Ovary (tissue), 9 donors: ENCODE data around the gene MAFG. TPM values are rescaled to one million over a fixed set of nuclear protein-coding genes. Genes with fewer than 3 reads are reported as not detected.

Experiments
- DNase-seq, 5 donors: peaks; one replicate each; pipeline ENCODE4 v3.0.0-alpha.2; 2019 to 2020
- H3K27ac ChIP-seq, 2 donors: fragments of 200-600 bp; one replicate each; pipeline versions ENCODE4 v1.5.1 to v1.8.0; 2019 to 2022
- H3K27me3 ChIP-seq: fragments of 200-600 bp; one replicate; pipeline ENCODE4 v1.8.0; 2022
- H3K36me3 ChIP-seq: fragments of 200-600 bp; sonication (generic); one replicate; pipeline ENCODE4 v1.5.1; 2019
- H3K4me1 ChIP-seq: one replicate; pipeline ENCODE4 v1.8.1; 2013; ENCODE audit warnings: mild to moderate bottlenecking, moderate library complexity; ENCODE audit not compliant: insufficient read depth
- H3K4me3 ChIP-seq: fragments of 200-600 bp; sonication (generic); one replicate; pipeline ENCODE4 v1.5.1; 2017
- H3K9me3 ChIP-seq, 2 donors: fragments of 200-600 bp in 1 of 2; sonication (generic) in 1 of 2; one replicate each; pipeline versions ENCODE4 v1.5.1 to v1.8.1; 2013 to 2019; ENCODE audit warnings: mild to moderate bottlenecking in 1 of 2, moderate library complexity in 1 of 2
- EP300 ChIP-seq: sonication (generic); formaldehyde crosslinking; IDR thresholded peaks from one replicate; pipeline ENCODE4 v1.6.1; 2017; ENCODE audit warnings: antibody characterized with exemption
- POLR2A ChIP-seq: fragments of 450-650 bp; IDR thresholded peaks from one replicate; pipeline ENCODE4 v1.6.1; 2017; ENCODE audit warnings: antibody characterized with exemption, mild to moderate bottlenecking, moderate library complexity
- WGBS, 3 donors: extraction: QIAGEN DNeasy Blood & Tissue Kit in 1 of 3; methylation state at CpG; one replicate each; pipeline versions ENCODE4 v1.1.5 to v1.1.7; 2013 to 2017; 5-methylcytosine and 5-hydroxymethylcytosine counted together
- intact Hi-C, 4 donors: fragments of 100-400 bp; cut with DNase I; formaldehyde crosslinking; loops; one replicate each; pipeline versions ENCODE4 v1.11.0 to v1.15.1; 2022 to 2023
- polyA plus RNA-seq, 2 donors: library from polyadenylated mRNA; stranded (reverse); fragments of 200-250 nt in 1 of 2; fragments of 350-450 nt in 1 of 2; fragmentation: Illumina TruSeq in 1 of 2; extraction: RNeasy Lipid Tissue Mini Kit (QIAGEN cat#74804) in 1 of 2; gene quantifications; one replicate each; pipeline ENCODE4 v1.2.3, GENCODE V29; 2013 to 2014
- total RNA-seq, 7 donors: library from RNA; depleted of rRNA in 2 of 7; stranded (reverse); fragments of >200 nt in 2 of 7; fragmentation: NEBNext Ultra II Directional in 3 of 7; extraction: Animal tissue kit (Norgen Biotek cat#: 25700) in 3 of 7; gene quantifications; one replicate each; pipeline versions ENCODE4 v1.1.0 to v1.2.4, GENCODE V29; 2016 to 2023
- TF ChIP-seq, protein P1 (sequence below), 3 donors: fragments of 450-650 bp in 2 of 3; fragments of 200-600 bp in 1 of 3; IDR thresholded peaks; one replicate each; pipeline versions ENCODE4 v1.5.1 to v1.8.0; 2016 to 2022; ENCODE audit warnings: antibody characterized with exemption in 3 of 3, mild to moderate bottlenecking in 1 of 3
- donor health status: DM: no; HTN: no; CAD: no; lungs with moderate emphysema.
- donor health status: DM: no; HTN: no; CAD: no.
- donor health status: Bipolar disorder and iron deficiency.
- donor health status: DM: yes; HTN: yes; CAD: no.
- donor health status: DM: no; HTN: no; CAD: no.
- donor health status: DM: yes; HTN: yes; CAD: no.

The MAFG gene
- total and polyA plus RNA-seq, 9 donors: 9.5 to 21.1 (median 13.9) TPM

DNA sequence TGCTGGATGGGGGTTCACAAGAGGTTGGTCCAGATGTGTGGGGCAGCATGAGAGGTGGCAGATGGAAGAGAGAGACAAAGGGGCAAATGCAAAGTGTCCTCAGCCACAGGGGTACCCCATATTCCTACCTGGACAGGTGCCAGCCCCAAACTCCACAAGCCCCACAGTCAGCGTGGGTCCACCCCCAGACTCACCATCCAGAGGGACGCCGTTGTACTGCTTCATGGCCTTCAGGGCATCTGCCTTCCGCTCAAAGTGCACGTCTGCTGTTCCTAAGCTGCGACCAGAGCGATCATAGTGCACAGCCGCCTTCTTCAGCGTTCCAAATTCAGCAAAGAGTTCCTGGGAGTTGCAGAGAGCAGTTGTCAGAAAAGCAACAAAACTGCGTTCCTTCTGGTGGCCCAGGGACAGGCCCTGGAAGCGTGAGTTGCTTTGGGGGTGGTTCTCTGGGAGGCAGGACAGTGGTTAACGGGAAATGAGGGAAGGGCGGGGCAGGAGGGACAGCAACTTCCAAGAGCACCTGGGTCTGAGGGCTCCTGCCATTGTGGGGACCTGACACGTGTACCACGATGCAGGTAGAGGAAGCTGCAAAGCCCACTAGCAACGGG is 38.4 kb downstream of the MAFG start:
- no peak overlapping the region for H3K27ac ChIP-seq
- WGBS, 3 donors: 84 to 90% (median 86%) methylated on average over 16 of the region's 16 CpGs
- DNase-seq: no peak
- no peaks in the 10 kb centered on the region for H3K9me3 ChIP-seq
- intact Hi-C loops: no loop called here
- peaks cover 11% of the 10 kb centered on the region for H3K4me1 ChIP-seq
- no peaks in the 10 kb centered on the region for H3K27me3 ChIP-seq
- no peak overlapping the region for H3K4me3 ChIP-seq
- TF ChIP-seq POLR2A: no peak
- no peaks in the 10 kb centered on the region for H3K36me3 ChIP-seq

DNA sequence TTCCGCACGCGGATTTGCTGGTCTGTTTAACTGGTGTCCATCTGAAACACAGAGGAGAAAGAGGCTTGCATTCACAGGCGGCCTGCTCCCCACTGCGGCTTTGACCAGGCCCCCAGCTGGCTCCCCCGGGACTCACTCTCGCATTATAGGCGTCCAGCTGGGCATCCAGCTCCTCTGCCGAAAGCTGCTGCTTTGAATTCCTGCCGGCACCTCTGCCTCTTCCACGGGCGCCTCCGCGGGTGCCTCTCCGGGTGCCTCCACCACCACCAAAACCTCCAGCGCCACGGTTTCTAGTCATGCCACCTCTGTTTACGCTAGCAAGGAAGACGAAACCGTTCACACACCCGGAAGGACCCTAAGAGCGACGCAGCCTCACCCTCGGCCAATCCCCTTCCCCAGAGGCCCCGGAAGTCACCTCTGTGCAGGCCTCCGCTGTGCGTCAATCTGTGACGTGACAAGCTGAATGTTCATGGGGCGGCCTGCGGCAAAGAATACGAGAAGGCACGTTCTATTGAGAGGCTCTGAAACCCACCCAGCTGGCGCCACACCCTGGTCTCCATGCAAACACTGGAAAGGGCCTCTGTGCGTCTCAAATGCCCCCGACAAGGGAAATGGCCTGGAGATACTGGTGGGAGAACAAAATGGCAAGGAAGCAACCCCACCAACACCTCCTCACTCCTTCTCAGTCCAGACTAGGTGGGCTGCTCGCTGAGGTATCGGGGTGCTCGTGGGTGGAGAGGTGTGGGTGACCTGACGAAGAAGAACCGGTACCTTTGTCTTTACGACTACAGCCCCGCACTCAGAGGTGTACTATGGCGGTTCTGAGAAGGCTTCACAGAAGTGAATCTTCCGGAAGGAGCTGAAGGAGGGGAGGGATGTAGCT is 39.2 kb downstream of the MAFG start:
- H3K27ac ChIP-seq: no peak overlapping the region
- no peaks in the 10 kb centered on the region for H3K27me3 ChIP-seq
- WGBS, 3 donors: 90 to 92% (median 92%) methylated on average over 44 of the region's 44 CpGs
- H3K36me3 ChIP-seq: no peaks in the 10 kb centered on the region
- TF ChIP-seq, protein P1, sequence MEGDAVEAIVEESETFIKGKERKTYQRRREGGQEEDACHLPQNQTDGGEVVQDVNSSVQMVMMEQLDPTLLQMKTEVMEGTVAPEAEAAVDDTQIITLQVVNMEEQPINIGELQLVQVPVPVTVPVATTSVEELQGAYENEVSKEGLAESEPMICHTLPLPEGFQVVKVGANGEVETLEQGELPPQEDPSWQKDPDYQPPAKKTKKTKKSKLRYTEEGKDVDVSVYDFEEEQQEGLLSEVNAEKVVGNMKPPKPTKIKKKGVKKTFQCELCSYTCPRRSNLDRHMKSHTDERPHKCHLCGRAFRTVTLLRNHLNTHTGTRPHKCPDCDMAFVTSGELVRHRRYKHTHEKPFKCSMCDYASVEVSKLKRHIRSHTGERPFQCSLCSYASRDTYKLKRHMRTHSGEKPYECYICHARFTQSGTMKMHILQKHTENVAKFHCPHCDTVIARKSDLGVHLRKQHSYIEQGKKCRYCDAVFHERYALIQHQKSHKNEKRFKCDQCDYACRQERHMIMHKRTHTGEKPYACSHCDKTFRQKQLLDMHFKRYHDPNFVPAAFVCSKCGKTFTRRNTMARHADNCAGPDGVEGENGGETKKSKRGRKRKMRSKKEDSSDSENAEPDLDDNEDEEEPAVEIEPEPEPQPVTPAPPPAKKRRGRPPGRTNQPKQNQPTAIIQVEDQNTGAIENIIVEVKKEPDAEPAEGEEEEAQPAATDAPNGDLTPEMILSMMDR (IDR thresholded peaks at IDR 0.05): no peak
- TF ChIP-seq EP300: no peak
- TF ChIP-seq POLR2A: no peak
- H3K9me3 ChIP-seq: no peaks in the 10 kb centered on the region
- intact Hi-C loops: no loop called here
- DNase-seq: no peak
- no peak overlapping the region for H3K4me3 ChIP-seq
- peaks cover 11% of the 10 kb centered on the region for H3K4me1 ChIP-seq

DNA sequence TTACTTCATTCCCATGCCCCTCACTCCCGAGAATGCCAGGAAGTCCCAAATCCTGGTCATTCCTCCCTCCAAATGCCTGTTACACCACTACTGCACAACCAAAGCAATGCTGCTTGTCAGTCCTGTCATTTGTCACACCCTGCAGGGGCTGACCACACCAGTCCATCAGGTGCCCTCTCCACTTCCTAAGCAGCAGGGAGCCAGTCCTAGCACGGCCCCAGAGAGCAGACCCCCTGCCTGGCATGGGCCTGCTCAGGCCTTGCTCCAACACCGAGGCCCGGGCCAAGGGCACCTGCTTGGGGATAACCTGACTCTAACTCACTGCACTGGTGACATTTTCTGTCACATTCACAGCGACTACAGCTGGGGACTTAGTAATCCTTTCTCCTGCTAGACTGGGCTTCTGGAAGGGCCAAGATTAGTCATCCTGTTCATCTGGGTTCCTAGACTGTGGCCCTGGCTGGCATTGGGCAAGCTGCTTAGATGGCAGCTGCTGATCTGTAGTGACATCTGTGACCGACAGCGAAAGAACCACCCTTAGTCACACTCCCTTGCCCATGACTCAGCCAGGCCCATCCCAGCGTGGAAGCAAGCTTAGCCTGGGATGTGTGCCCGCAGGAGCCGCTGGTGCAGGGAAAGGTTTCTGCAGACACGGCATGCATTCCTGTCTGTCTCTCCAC is 41.5 kb downstream of the MAFG start:
- Histone ChIP-seq H3K4me3 (no peak overlapping the region), H3K27me3 (no peaks in the 10 kb centered on the region), H3K9me3 (no peaks in the 10 kb centered on the region), H3K4me1 (peaks cover 6% of the 10 kb centered on the region), H3K27ac (no peak overlapping the region), H3K36me3 (no peaks in the 10 kb centered on the region)
- TF ChIP-seq, protein P1 (IDR thresholded peaks at IDR 0.05): no peak
- TF ChIP-seq EP300 (no peak), POLR2A (no peak)
- WGBS, 3 donors: 71 to 86% (median 85%) methylated on average over 11 of the region's 11 CpGs
- DNase-seq: no peak
- intact Hi-C loops: no loop called here

DNA sequence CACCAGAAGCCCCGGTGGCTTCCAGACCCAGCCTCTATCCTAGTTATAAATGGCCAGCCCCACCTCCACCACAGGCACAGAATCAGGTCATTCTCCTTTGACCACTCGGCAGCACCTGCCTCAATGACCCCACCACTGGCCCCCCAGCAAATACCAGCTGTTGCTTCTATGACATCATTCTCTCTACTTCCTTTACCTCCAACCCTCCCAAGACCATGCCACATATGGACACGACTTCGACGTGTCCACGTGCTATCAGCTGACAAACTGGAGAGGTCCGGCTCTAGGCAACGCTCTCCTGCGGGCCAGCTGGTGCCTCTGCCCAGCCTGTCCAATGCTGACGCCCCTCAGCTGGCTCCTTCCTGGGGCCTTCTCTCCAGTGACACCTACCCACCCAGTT is 42.1 kb downstream of the MAFG start:
- Histone ChIP-seq H3K27ac (no peak overlapping the region), H3K36me3 (no peaks in the 10 kb centered on the region), H3K9me3 (no peaks in the 10 kb centered on the region), H3K4me1 (peaks cover 2% of the 10 kb centered on the region), H3K4me3 (no peak overlapping the region), H3K27me3 (no peaks in the 10 kb centered on the region)
- intact Hi-C loops: no loop called here
- WGBS, 3 donors: 62 to 71% (median 71%) methylated on average over 10 of the region's 10 CpGs
- TF ChIP-seq POLR2A (no peak), EP300 (no peak)
- TF ChIP-seq, protein P1 (IDR thresholded peaks at IDR 0.05): no peak
- DNase-seq: no peak
